NCI-H1092 (cell line): ENCODE data around the gene ARFGAP1.
"Not testable (repeated sequence)": the region's sequence is repeated elsewhere in the genome, so short reads cannot be mapped to it uniquely, and the experiment has no call there.

Source experiments
- DNase-seq: peaks from one replicate; lab custom pipeline; 2025; lab: John Stamatoyannopoulos, UW

ARFGAP1 gene

GRCh38 chr20:63241272-63241671, 31.3 kb upstream of the ARFGAP1 start:
- peak; percentile 34 for DNase-seq

DNA sequence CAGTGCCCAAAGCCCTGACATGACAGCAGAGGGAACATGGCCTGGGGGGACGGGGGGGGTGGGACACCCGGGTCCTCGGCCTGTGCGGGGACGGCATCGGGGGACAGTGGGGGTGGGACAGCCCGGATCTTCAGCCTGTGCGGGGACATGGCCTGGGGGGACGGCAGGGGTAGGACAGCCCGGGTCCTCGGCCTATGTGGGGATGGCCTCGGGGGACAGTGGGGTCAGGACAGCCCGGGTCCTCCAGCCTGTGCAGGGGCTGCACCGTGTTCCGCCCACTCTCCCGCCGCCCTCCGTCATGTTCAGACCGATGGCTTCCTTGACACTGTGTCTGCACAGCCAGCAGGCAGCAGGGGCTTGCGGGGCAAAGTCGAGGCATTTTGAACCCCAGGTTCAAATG, 29.9 kb upstream of the ARFGAP1 start:
- no peak for DNase-seq

- no peak for DNase-seq
Observed at GRCh38 chr20:63243604-63244247, 28.9 kb upstream of the ARFGAP1 start.

- DNase-seq: no peak
Observed at GRCh38 chr20:63244468-63244867, 28.1 kb upstream of the ARFGAP1 start.

- no peak for DNase-seq
Observed at GRCh38 chr20:63246490-63247288, 25.9 kb upstream of the ARFGAP1 start.

DNA sequence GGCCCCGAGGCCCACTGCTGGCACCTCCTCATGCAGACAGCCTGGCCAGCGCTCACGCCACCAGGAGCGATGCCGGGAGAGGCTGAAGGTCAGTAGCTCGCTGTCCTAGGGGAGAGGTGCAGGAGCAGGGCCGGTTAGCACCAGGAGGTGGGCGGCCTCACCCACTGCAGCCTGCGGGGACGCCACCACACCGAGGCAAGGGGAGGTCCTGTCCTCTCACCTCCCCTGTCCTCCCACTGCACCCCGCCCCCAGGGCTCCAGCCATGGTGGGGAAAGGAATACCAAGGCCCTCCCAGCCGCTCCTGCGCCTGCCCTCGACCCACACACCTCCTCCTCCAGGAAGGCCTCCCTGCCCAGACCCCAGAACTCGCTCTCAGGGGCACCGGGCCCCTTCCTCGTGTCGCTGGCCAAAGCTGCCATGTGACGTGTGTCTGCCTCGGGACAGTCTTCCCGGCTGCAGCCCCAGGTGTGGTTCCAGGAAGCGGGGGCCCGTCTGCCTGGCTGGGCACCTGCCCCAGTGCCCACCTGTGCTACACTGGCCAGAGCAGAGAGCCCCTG, 24.9 kb upstream of the ARFGAP1 start:
- DNase-seq: no peak

DNA sequence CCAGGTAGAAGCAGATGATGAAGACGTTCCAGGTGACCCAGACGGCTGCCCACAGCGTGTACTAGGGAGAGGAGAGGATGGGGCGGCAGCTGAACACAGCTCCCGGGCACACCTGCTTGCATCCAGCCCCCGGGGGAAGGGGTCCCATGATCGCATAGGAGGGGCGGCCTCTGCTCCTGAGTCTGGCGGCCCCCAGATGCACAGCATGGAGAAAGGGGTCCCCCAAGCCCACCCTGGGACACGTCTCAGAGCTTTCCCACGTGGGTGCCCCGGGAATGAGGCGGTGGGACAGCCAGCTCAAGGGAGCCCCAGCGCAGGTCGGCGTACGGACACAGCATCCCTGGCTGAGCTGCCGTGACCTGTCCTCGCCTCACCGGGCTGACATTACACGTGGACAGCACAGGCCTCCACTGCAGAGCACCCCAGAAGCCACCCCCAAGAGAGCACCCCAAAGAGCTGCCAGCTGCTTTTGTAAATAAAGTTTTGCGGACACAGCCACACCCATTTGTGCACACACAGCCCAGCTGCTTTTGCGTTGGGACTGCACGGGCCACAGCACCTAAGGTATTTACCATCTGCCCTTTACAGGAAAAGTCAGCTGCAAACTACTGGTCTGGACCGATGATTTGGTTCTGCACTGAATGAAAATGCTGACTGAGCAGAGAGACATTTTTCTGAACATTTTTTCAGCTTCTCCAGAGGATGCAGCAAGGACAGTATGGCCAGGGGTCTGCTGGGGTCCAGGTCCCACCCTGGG, 23.6 kb upstream of the ARFGAP1 start:
- DNase-seq: no peak

- DNase-seq: no peak
Observed at GRCh38 chr20:63249891-63250290, 22.7 kb upstream of the ARFGAP1 start.

- DNase-seq: not testable (repeated sequence)
Observed at GRCh38 chr20:63251350-63251749, 21.3 kb upstream of the ARFGAP1 start.

GRCh38 chr20:63252284-63252711, 20.3 kb upstream of the ARFGAP1 start:
- no peak for DNase-seq

GRCh38 chr20:63253065-63253437, 19.6 kb upstream of the ARFGAP1 start:
- no peak for DNase-seq

GRCh38 chr20:63253438-63254231, 19.0 kb upstream of the ARFGAP1 start:
- DNase-seq: no peak

DNA sequence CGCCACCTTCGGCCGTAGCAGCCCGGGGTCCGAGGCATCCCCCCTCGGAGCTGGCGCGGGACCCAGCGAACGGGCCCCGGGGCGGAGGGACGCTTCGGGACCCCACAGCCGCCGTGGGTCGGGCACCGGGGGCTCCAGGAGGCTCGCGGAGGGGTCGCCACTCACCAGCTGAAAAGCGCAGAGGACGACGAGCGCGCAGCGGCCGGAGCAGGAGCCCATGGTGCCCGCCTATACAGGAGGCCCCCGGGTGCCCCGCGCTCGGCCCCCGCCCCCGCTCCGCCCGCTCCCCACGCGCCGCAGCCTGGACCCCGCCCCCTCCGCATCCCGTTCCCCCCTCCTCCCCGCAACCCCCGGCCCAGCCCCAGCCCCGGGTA, 18.4 kb upstream of the ARFGAP1 start, which contains the start of gene NKAIN4:
NKAIN4 (minus strand) TSS at position 232 of the 374 bp plus-strand sequence; CDS start at position 219, 13 bp downstream.
- DNase-seq: no peak

DNA sequence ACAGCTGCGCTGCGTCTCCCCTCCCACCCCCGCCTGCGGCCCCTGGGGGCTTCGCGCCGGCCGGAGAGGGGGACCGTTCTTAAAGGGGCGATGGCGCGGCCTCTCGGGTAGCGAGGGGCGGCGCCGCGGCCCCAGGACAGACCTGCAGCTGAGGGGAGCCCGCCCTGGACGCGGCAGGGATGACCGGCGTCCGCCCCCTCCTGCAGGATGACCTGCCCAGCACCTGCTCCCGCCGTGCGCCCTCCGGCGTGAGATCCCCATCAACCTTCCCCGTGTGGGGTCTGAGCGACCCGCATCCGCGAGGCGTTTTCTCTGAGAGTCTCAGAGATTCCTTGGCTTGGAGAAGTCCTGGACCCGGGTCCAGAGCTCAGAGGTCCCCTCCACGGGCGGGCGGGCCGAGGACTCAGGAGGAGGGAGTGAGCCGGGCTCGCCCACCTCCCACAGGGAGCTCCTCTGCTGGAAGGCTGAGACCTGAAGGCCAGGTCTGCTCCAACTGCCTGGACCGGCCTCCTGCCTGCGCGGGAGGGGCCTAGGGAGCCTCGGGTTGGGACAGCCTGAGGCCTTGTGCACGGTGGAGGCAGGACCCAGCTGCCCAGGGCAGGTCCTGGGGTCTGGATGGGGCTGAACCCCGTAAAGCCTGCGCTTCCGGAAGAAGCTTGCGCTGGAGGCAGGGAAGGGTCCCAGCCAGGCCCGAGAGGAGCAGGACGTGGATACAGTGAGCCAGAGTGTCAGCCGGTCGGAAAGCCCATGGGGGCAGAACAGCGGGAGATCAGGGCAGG, 17.8 kb upstream of the ARFGAP1 start:
- no peak for DNase-seq

GRCh38 chr20:63255931-63256704, 16.5 kb upstream of the ARFGAP1 start:
- no peak for DNase-seq

DNA sequence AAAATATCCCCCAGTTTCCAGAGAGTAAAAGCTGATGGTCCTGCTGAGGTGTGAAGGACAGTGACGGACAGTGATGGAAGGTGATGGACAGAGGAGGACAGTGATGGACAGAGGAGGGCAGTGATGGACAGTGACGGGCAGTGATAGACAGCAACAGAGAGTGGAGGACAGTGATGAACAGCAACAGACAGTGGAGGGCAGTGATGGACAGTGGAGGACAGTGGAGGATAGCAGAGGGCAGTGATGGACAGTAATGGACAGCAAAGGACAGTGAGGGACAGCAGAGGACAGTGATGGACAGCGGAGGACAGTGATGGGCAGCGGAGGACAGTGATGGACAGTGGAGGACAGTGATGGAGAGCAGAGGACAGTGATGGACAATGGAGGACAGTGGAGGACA, 15.7 kb upstream of the ARFGAP1 start:
- DNase-seq: no peak

DNA sequence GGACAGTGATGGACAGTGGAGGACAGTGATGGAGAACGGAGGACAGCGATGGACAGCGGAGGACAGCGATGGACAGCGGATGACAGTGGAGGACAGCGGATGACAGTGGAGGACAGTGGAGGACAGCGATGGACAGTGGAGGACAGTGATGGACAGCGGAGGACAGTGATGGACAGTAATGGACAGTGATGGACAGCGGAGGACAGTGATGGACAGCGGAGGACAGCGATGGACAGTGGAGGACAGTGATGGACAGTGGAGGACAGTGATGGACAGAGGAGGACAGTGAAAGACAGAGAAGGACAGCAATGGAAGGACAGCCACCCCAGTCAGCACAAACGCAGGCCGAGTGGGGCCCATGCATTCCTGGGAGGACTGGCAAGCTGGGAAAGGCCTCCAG, 15.0 kb upstream of the ARFGAP1 start:
- no peak for DNase-seq

- DNase-seq: no peak
Observed at GRCh38 chr20:63258781-63259180, 13.8 kb upstream of the ARFGAP1 start.

- no peak for DNase-seq
Observed at GRCh38 chr20:63259734-63260460, 12.7 kb upstream of the ARFGAP1 start.
